Measurements from ENCODE around the gene HSPA4. TPM values are rescaled to one million over a fixed set of nuclear protein-coding genes. Genes with fewer than 3 reads are reported as not detected.
A peak's percentile ranks its signal among the peaks of the same experiment; 100 is the strongest.

The HSPA4 gene
- total RNA-seq, 2 donors from 2014 or later, result 21.8 to 26.2 TPM

GRCh38 chr5:133109655-133110483 lies 58.1 kb downstream of the HSPA4 start:
- Histone ChIP-seq H3K27ac (no peak overlapping the region), H3K9me3 (no peaks in the 10 kb centered on the region), H3K27me3 (no peaks in the 10 kb centered on the region), H3K4me3 (no peak overlapping the region), H3K36me3 (replicated peaks in 1 of 2; ENCODE audit: insufficient read depth in 1 of 2, low read depth in 2 of 2) (peaks cover 0 to 5% of the 10 kb centered on the region in 2 donors), H3K4me1 (peaks cover 8% of the 10 kb centered on the region)
- TF ChIP-seq POLR2A (IDR thresholded peaks at IDR 0.05), result no peak
- no peak for ATAC-seq
- DNase-seq, result no peak
- WGBS, 2 donors, result 79 to 81% methylated on average over 6 of the region's 6 CpGs
- intact Hi-C loops (cut with DNase I), result loop anchor here (10.0 kb wide), 3 partner anchors 135 to 755 kb away; no protein-coding TSS in a partner anchor

GRCh38 chr5:133110709-133111108 lies 58.9 kb downstream of the HSPA4 start:
- Histone ChIP-seq H3K27ac (no peak overlapping the region), H3K36me3 (replicated peaks in 1 of 2; ENCODE audit: insufficient read depth in 1 of 2, low read depth in 2 of 2) (no peaks in the 10 kb centered on the region), H3K9me3 (no peaks in the 10 kb centered on the region), H3K27me3 (no peaks in the 10 kb centered on the region), H3K4me1 (peaks cover 8% of the 10 kb centered on the region), H3K4me3 (no peak overlapping the region)
- no peak for ATAC-seq
- intact Hi-C loops (cut with DNase I), result loop anchor here (10.0 kb wide), 3 partner anchors 134 to 754 kb away; no protein-coding TSS in a partner anchor
- TF ChIP-seq POLR2A (IDR thresholded peaks at IDR 0.05) (no peak), CTCF (IDR thresholded peaks at IDR 0.05) (no peak)
- no peak for DNase-seq
- 37 to 60% methylated on average over 6 of the region's 6 CpGs for WGBS, 2 donors

- TF ChIP-seq CTCF (IDR thresholded peaks at IDR 0.05) (peak; percentile 77 to 95 (median 92)), POLR2A (IDR thresholded peaks at IDR 0.05) (no peak)
- WGBS, 2 donors, result 0 to 1% methylated on average over 8 to 9 of the region's 9 CpGs
- Histone ChIP-seq H3K27me3 (no peaks in the 10 kb centered on the region), H3K4me1 (peaks cover 8% of the 10 kb centered on the region), H3K9me3 (no peaks in the 10 kb centered on the region), H3K4me3 (no peak overlapping the region), H3K27ac (no peak overlapping the region), H3K36me3 (replicated peaks in 1 of 2; ENCODE audit: insufficient read depth in 1 of 2, low read depth in 2 of 2) (no peaks in the 10 kb centered on the region)
- intact Hi-C loops (cut with DNase I), result loop anchor here (10.0 kb wide), 3 partner anchors 134 to 754 kb away; no protein-coding TSS in a partner anchor
- ATAC-seq (peak; percentile 80), DNase-seq (peak; percentile 83 to 87 (median 86))
Measured at GRCh38 chr5:133111299-133111698, 59.5 kb downstream of the HSPA4 start.

- Histone ChIP-seq H3K9me3 (no peaks in the 10 kb centered on the region), H3K27ac (no peak overlapping the region), H3K36me3 (replicated peaks in 1 of 2; ENCODE audit: insufficient read depth in 1 of 2, low read depth in 2 of 2) (no peaks in the 10 kb centered on the region), H3K4me3 (no peak overlapping the region), H3K27me3 (no peaks in the 10 kb centered on the region), H3K4me1 (peaks cover 8% of the 10 kb centered on the region)
- intact Hi-C loops (cut with DNase I), result loop anchor here (10.0 kb wide), 3 partner anchors 133 to 753 kb away; no protein-coding TSS in a partner anchor
- ATAC-seq (no peak), DNase-seq (no peak)
- WGBS, 2 donors, result 76 to 85% methylated on average over 10 to 13 of the region's 13 CpGs
- no peak for TF ChIP-seq POLR2A (IDR thresholded peaks at IDR 0.05)
- no peak for TF ChIP-seq CTCF (IDR thresholded peaks at IDR 0.05)
Measured at GRCh38 chr5:133112026-133112660, 60.3 kb downstream of the HSPA4 start.
